ENCODE results near the gene GCG.

- no peak for TF ChIP-seq EP300 (IDR thresholded peaks at IDR 0.05)
- TF ChIP-seq POLR2AphosphoS5 (IDR thresholded peaks at IDR 0.05), result no peak
These were observed 8.1 kb downstream of the GCG start for GRCh38 chr2:162143969-162144368.

Data from gastroesophageal sphincter (tissue), 2 donors.